CD4-positive, alpha-beta T cell treated with Interferon alpha-2 for 1 hour (primary cell): Measurements from ENCODE around the gene APLF.
A peak's percentile ranks its signal among the peaks of the same experiment; 100 is the strongest.
"Not testable (repeated sequence)": the region's sequence is repeated elsewhere in the genome, so short reads cannot be mapped to it uniquely, and the experiment has no call there.

ENCODE experiments used
- DNase-seq, 2 donors: peaks; one replicate each; pipeline ENCODE4 v3.0.0-alpha.2; 2020 to 2022

APLF gene

DNA sequence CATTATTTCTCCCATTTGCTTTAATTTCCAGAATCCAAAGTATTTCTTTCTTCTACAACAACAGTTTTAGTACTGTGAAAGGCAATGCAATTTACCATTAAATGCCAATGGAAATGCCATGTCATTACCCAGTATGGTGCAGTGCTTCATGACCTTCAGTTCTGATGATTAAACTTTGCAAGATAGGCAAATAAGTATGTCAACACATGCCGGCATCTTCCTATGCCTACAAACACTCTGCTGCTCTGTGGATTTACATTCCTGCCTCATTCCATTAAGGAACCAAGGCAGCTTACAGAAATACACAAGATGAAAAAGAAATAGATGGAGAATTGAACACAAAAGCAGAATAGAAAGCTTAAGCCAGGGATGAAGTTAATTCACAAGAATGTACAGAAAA lies 123.3 kb downstream of the APLF start:
- no peak for DNase-seq

DNA sequence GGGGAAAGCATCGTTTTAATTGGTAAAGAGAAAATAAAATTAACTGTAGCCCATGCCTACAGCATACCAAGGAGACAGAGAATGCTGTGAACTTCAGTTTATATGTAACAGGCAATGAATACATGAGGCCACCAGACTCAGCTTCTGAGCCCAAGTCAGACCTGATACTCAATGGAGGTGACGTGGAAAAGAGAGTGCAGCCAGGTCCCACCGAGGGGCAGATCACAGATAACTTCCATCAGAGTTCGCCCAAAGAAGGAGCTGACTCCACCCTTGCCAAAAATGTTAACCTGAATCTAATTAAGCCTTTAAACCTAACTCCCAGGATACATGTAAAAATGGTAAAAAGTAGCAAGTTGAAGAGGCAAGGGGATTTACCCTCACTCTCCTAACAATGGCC lies 123.8 kb downstream of the APLF start:
- no peak for DNase-seq

DNA sequence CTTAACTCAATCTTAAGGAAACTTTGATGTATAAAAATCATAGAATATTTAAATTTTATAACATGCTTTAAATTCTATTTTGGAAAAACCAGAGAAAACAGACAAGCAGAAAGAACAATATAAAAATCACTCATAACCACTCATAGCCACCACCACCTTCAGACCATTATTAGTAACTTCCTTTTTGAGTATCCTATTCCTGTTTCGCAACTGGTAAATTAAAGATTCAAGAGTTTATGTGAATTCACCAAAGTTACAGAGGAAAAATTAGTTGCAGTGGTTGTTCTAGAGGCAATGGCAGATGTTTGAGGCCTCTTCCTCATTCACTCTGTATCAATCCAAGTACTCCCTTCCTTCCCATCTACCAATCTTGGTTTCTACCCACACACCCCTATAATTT lies 126.7 kb downstream of the APLF start:
- DNase-seq: no peak

DNA sequence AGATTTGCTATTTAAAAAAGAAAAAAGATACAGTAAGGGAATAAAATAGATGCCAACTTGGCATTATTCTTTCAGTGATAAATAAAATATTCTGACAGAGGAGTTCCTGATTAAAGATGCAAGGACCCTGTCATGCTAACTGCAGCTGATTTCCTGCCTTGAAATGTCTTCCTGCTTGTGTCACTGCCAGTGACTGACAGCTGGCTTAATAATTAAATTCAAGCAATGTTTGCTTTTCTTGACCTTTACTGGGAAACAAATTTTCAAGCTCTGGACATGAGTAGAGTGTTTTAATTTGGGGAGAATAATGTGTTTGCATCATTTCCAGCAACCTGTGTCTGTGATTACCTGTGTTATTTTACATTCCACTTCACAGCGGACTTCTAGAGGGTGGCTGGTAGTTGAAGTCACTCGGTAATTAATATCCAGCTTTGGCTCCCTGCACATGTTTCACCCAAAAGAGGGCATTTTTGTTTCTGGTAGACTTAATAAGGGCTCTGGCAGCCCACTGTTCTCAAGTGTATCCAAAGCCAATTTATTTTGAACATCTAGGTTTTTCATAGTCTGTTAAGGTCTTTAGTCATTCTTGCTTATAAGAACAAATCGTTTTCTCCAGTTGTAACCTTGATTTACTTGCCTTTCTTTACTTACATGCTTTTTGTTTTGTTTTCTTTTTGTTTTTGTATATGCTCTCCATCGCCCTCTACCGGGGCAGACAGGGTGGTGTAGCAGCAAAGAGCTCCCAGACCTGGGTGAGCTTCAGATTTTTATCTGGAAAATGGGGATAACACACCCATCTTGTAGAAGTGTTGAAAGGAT lies 127.5 kb downstream of the APLF start:
- DNase-seq: peak; percentile 31 to 66

DNA sequence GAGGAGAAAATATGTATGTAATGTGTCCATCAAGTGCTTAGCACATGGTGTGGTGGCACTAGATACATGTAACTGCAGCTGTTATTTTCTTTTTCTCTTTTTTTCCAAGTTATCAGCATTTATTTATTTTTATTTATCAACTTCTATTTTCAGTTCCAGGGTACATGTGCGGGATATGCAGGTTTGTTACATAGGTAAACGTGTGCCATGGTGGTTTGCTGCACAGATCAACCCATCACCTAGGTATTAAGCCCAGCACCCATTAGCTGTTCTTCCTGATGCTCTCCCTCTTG lies 128.1 kb downstream of the APLF start:
- not testable (repeated sequence) for DNase-seq

DNA sequence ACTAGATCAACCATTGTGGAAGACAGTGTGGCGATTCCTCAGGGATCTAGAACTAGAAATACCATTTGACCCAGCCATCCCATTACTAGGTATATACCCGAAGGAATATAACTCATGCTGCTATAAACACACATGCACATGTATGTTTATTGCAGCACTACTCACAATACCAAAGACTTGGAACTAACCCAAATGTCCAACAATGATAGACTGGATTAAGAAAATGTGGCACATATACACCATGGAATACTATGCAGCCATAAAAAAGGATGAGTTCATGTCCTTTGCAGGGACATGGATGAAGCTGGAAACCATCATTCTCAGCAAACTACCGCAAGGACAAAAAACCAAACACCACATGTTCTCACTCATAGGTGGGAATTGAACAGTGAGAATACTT lies 133.1 kb downstream of the APLF start:
- not testable (repeated sequence) for DNase-seq

DNA sequence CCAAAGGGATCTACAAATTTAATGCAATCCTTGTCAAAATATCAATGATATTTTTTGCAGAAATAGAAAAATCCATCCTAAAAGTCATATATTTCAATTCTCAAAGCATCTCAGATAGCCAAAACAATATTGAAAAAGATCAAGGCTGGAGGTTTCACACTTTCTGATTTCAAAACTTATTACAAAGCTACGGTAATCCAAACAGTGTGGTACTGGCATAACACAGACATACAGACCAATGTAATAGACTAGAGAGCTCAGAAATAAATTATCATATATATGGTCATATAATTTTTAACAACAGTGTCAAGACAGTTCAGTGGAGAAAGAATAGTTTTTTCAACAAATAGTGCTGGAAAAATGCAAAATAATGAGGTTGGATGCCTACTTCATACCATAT lies 135.7 kb downstream of the APLF start:
- DNase-seq: no peak

DNA sequence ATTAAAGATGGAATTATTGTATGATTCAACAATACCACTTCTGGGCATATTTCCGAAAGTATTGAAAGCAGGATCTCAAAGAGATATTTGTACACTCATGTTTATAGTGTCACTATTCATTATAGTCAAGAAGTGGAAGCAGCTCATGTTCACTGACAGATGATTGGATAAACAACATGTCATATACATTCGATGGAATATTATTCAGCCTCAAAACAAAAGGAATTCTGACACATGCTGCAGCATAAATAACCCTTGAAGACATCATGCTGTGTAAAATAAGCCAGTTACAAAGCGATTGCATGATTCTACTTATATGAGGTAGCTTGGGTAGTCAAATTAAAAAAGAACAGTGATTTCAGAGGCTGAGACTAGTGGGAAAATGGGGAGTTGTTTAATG lies 136.7 kb downstream of the APLF start:
- DNase-seq: no peak

DNA sequence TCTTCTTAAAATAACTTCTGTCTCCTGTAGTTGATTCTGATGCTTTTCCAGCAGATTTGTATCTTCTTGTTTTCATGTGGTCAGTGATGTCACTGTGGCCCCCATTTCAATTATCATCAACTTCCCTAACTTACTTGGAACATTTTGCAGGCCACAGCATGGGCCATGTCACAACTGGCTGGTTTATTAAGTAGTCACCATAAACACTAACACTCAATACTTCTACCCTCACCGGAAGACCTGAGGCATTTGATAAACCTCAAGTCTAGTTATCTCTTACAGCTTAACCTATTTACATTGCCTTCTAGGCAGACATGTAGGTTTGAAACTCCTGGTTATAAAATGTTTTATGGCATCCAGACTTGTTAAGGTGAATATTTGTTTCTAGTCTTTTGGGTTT lies 138.6 kb downstream of the APLF start:
- DNase-seq: no peak

DNA sequence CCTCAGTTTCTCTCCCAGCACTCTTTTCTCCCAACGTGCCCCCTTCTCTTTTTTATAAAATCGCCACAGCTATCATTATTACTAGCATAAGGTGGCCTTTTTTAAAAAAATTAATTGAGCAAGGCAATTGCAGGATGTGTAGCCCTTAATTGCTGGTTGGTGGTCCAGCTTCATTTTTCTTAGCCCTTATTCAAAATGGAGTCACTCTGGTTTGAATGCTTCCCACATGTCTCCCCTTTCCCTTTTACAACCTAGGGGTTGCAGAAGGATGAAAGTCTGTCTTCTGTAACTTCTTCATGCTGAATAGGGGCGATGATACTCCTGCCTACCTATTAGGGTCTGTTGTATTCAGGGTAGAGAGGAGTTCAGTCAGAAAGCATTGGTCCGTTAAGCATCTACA lies 139.4 kb downstream of the APLF start:
- no peak for DNase-seq

DNA sequence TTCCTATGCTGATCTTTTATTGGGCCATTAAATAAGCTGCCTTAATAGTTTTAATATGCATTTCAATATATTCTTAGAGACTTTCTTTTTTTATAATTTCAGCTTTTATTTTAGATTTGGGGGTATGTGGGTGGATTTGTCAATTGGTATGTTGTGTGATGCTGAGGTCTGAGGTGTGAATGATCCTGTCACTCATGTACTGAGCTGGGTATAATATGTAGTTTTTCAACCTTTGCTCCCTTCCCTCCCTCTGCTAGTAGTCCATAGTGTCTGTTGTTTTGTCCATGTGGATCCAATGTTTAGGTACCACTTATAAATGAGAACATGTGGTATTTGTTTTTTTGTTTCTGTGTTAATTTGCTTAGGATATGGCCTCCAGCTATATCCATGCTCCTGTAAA lies 140.5 kb downstream of the APLF start:
- DNase-seq: no peak

DNA sequence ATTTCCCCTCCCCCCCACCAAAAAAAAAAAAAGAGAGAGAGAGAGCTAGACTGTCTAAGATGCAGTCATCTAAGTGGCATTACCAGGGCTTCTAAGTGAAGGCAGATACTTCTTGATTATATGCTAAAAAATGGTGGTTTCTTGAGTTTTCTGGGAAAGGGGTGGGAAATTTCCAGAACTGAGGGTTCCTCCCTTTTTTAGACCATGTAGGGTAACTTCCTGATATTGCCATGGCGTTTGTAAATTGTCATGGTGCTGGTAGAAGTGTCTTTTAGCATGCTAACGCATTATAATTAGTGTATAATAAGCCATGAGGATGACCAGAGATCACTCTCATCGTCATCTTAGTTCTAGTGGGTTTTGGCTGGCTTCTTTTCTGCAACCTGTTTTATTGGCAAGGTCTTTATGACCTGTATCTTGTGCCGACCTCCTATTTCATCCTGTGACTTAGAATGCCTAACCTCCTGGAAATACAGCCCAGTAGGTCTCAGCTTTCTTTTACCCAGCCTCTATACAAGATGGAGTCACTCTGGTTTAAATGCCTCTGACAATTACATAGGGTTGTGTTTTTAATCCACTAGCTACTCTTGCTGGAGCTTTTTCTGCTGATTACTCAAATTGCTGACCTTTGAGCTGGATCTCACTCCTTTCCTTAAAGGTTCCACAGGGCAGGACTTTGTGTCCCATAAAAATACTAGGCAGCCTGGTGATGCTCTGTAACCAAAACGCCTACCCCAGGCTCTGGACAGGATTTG lies 145.6 kb downstream of the APLF start:
- no peak for DNase-seq

DNA sequence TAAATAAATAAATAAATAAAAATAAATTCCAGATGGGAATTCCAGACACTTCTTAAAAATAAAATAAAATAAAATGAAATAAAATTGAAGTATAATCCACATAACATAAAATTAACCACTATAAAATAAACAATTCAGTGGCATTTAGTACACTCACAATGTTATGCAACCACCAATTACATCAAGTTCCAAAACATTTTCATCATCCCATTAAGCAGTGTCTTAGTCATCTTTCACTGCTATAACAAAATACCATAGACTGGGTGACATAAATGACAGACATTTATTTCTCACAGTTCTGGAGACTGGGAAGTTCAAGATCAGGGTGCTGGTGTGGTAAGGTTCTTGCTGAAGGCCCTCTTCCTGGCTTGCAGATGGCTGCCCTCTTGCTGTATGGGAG lies 153.4 kb downstream of the APLF start:
- no peak for DNase-seq

DNA sequence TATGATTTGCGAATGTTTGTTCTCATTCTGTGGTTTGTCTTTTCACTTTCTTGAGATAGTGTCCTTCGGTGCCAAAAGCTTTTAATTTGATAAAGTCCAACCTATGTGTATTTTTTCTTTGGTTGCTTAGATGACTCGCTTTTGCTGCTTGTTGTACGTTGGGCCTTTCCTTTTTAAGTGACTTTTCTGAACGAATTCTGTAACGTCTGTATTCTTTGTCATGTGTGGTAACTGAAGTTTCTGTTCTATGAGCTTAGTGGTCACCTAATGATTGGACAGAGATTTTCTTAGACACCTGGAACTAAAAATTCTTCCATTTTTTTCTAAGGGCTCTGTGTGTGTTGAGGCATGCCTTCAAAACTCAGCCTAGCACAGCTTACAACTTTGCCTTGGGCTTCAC lies 156.4 kb downstream of the APLF start:
- DNase-seq: no peak

DNA sequence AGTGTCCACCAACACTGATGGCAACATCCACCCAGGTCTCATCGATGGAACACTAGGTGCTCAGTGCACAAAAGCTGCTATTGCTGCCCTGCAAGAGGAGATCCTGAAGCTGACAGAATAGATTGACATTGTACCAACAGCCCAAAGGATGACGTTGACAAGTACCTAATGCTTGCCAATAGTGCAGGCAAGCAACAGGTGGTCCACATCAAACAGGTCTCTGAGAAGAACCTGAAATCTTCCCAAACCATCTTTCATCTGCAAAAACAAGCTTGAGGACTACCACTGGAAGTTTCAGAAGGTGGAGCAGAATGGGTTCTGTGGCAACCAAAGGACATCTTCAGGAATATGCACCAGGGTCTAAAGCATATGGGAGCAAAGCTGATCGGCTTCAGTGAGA lies 160.2 kb downstream of the APLF start:
- DNase-seq: no peak
